Measurements from ENCODE around the gene DES.

DES gene

GRCh38 chr2:219469186-219469724, 51.1 kb downstream of the DES start:
- peak; percentile 36 for DNase-seq (ENCODE audit: low read depth)
- TF ChIP-seq CTCF (conservative IDR thresholded peaks at IDR 0.05; ENCODE audit: low read depth, low read length) = no peak
- H3K4me3 ChIP-seq (ENCODE audit: low read depth, low read length) = no peak overlapping the region

- no peak overlapping the region for H3K4me3 ChIP-seq (ENCODE audit: low read depth, low read length)
- DNase-seq (ENCODE audit: low read depth) = no peak
- TF ChIP-seq CTCF (conservative IDR thresholded peaks at IDR 0.05; ENCODE audit: low read depth, low read length) = no peak
These were observed 52.3 kb downstream of the DES start for GRCh38 chr2:219470429-219470828.

- TF ChIP-seq CTCF (conservative IDR thresholded peaks at IDR 0.05; ENCODE audit: low read depth, low read length) = no peak
- no peak overlapping the region for H3K4me3 ChIP-seq (ENCODE audit: low read depth, low read length)
- no peak for DNase-seq (ENCODE audit: low read depth)
These were observed 53.5 kb downstream of the DES start for GRCh38 chr2:219471476-219472371.

- H3K4me3 ChIP-seq (ENCODE audit: low read depth, low read length) = no peak overlapping the region
- no peak for DNase-seq (ENCODE audit: low read depth)
- no peak for TF ChIP-seq CTCF (conservative IDR thresholded peaks at IDR 0.05; ENCODE audit: low read depth, low read length)
These were observed 54.5 kb downstream of the DES start for GRCh38 chr2:219472629-219473187.

GRCh38 chr2:219473511-219473910, 55.3 kb downstream of the DES start:
- no peak for TF ChIP-seq CTCF (conservative IDR thresholded peaks at IDR 0.05; ENCODE audit: low read depth, low read length)
- DNase-seq (ENCODE audit: low read depth) = no peak

GRCh38 chr2:219474285-219475060, 56.3 kb downstream of the DES start:
- no peak overlapping the region for H3K4me3 ChIP-seq (ENCODE audit: low read depth, low read length)
- TF ChIP-seq CTCF (conservative IDR thresholded peaks at IDR 0.05; ENCODE audit: low read depth, low read length) = no peak
- no peak for DNase-seq (ENCODE audit: low read depth)

More at GRCh38 chr2:219473511-219473910, 55.3 kb downstream of the DES start:
- no peak overlapping the region for H3K4me3 ChIP-seq (ENCODE audit: low read depth, low read length)
